Stimulated activated CD4-positive, alpha-beta T cell treated with anti-CD3 and anti-CD28 coated beads, Interleukin-2, amount 100 ng/mL, for 48 hours (primary cell): ENCODE data around the gene PKDREJ.
A peak's percentile ranks its signal among the peaks of the same experiment; 100 is the strongest.

Experiments
- DNase-seq, 2 donors: peaks; one replicate each; pipeline ENCODE4 v3.0.0-alpha.2; 2020

The PKDREJ gene

GRCh38 chr22:46233231-46233630 is 29.9 kb downstream of the PKDREJ start:
- no peak for DNase-seq

DNA sequence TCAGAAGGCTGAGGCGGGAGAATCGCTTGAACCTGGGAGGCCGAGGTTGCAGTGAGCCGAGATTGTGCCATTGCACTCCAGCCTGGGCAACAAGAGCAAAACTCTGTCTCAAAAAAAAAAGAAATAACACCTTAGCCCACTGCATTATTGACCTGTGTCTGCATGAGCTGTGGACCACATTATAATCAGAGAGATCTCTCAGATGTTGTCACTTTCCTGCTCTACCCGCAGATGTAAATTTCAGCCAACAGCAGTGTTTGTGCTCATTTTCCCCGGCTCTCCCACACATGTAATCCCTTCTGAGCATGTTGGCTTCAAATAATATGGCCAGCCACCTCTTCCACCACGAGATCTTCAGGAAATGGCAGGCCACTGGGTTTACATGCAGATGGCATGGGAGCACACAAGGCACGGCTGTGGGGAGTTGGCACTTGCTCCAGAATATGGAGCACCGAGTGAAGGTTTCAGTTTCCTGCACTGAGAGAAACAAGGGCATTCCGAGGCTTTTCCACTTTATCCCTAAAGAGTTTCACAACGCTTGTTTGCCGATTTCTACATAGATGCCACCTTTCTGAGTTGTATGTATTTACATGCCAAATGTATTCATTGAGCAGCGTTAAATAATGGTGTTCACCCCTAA is 32.8 kb downstream of the PKDREJ start:
- DNase-seq = no peak

DNA sequence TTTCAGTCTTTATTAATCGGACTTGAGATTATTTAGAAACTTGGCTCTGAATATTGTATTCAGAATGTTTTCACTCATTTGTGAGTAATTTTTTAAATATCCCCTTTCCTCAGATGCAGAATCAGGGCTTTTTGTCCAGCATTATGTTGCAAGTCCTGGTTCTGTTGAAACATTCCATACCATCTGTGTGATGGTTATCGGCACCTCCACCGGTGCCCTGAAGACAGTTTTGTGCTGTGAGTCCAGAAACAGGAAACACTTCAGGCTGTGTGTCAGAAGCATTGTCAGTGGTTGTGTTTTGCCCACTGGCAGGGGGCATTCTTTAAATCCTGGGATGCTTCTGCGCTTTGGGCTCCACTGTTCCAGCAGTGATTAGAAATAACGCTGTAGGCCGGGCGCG is 33.4 kb downstream of the PKDREJ start:
- DNase-seq = no peak

DNA sequence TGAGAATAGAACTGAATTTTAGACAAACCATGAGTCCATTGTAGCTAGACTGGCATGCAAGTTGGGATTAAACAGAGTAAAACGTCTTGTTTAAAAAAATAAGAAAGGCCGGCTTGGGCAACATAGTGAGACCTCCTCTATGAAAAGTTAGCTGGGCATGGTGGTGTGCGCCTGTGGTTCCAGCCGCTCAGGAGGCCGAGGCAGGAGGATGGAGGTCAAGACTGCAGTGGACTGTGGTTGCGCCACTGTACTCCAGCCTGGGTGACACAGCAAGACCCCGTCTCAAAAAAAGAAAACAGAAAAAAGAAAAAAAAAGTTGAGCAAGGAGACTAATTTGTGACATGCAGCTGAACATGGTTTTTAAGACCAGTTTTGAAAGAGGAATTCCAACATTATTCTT is 36.6 kb downstream of the PKDREJ start:
- no peak for DNase-seq

DNA sequence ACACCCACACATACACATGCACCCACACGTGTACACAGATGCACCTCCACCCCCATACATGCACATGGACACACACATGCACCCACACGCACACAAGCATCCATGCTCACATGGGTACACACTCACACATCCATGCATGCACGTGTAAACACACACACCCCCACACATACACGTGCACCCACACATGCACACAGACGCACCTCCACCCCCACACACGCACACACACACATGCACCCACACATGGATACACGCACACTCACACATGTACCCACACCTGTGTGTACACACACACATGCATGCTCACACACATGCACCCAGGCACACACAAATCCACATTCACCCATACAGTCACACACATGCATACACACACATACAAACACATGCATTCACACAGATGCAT is 37.5 kb downstream of the PKDREJ start:
- no peak for DNase-seq

DNA sequence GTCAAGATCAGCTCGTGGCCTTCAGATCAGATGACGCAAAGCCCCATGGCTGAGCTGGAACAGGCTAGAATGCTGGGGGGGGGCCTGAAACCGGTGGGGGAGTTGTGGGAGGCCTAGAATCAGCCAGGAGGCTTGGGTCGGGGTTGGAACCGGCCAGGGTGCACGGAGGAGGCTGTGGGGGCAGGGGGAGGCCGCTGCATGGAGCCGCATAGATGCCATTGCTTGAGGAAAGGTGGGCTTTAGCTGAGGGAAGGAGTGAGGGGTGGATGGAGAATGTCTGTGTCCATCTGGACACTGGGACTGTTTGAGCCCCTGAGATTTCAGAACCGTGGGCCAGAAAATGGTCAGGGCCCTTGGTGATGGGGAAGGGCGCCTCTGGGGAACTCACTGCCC is 38.2 kb downstream of the PKDREJ start:
- DNase-seq = no peak

GRCh38 chr22:46224044-46224897 is 38.9 kb downstream of the PKDREJ start:
- no peak for DNase-seq

GRCh38 chr22:46220921-46221320 is 42.2 kb downstream of the PKDREJ start:
- DNase-seq = peak in 1 of 2 donors; percentile 6

DNA sequence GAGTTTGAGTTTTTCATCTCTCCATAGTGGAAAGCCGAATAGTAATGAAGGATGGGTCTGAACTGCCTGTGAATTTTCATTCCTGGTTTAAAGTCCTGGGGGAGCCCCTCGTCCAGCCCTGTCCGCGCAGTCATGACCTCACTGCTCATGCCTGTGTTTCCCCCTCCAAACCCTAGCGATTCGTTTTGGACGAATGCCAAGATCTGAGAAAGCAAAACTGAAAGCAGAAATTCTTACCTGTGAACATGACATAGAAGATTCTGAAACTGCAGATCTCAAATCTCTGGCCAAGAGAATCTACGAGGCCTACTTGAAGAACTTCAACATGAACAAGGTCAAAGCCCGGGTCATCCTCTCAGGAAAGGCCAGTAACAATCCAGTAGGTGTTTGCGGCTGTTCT is 43.5 kb downstream of the PKDREJ start:
- DNase-seq = no peak

GRCh38 chr22:46214616-46215015 is 48.5 kb downstream of the PKDREJ start:
- no peak for DNase-seq

DNA sequence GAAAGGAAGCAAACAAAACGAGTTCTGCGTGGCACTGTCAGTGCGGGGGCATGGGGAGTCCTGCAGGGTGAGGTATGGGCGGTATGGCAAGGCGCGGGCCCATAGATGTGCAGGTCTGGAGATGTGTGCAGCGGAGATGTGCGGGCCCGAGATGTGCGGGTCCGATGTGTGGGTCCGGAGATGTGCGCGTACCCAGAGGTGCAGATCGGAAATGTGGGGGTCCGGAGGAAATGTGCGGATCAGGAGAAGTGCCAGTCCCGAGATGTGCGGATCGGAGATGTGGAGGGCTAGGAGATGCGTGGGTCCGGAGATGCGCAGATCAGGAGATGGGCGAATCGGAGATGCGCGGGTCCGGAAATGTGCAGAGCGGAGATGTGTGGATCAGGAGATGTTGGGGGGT is 49.0 kb downstream of the PKDREJ start:
- DNase-seq = no peak

DNA sequence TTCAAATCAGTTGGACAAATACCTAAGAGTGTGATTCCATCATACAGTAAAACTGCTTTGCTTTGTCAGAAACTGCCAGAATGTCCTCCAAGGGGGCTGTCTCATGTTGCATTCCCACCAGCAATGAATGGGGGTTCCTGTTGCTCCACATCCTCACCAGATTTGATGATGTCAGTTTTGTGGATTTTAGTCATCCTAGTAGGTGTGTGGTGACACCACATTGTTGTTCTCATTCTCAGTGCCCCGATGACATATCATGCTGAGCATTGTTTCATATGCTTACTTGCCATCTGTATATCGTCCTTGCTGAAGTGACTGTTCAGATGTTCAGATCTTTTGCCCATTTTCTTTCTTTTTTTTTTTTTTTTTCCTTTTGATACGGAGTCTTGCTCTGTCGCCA is 50.1 kb downstream of the PKDREJ start:
- DNase-seq = no peak

DNA sequence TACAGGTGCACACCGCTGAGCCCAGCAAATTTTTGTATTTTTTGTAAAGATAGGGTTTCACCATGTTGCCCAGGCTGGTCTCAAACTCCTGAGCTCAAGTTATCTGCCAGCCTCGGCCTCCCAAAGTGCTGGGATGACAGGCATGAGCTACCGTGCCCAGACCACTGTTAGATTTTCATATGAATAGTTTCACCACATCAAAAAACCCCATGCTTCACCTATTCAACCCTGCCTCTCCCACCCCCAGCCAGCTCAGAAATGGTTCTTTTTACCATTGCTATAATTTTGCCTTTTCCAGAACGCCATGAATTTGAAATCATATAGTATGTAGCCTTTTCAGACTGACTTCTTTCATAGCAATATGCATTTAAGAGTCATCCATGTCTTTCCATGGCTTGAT is 50.9 kb downstream of the PKDREJ start:
- DNase-seq = no peak

DNA sequence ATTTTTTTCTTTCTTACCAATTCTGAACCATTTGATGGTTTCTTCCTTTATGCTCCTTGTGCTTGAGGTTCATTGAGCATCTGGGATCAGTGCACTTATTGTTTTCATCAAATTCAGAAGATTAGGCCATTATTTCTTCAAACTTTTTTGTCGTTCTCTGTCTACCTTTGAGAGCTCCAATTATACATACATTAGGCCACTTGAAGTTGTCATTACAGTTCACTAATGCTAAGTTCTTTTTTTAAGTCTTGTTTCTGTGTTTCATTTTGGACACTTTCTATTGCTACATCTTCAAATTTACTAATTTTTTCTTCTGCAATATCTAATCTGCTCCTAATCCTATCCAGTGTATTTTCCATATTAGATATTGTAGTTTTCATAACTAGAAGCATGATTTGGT is 53.9 kb downstream of the PKDREJ start:
- no peak for DNase-seq
